Measurements from ENCODE around the gene HDDC3.

DNA sequence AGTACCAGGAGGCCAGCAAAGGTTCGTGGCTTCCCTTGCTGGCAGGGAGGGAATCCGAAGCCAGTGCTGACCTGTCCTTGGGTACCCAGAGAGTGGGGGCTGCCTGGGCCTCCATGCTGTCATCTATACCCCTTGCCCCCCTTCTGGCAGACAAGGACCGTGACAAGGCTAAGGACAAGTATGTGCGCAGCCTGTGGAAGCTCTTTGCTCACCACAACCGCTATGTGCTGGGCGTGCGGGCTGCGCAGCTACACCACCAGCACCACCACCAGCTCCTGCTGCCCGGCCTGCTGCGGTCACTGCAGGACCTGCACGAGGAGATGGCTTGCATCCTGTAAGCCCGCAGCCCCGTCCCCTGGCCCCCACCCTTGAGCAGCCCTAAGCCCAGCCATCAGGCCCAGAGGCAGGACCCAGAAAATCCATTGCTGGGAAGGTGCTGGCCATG, 45.3 kb downstream of the HDDC3 start:
- TF ChIP-seq CTCF (IDR thresholded peaks at IDR 0.05), result no peak
- no peak for TF ChIP-seq POLR2AphosphoS5 (IDR thresholded peaks at IDR 0.05; ENCODE audit: low read depth, low read length)
- TF ChIP-seq, protein P1, sequence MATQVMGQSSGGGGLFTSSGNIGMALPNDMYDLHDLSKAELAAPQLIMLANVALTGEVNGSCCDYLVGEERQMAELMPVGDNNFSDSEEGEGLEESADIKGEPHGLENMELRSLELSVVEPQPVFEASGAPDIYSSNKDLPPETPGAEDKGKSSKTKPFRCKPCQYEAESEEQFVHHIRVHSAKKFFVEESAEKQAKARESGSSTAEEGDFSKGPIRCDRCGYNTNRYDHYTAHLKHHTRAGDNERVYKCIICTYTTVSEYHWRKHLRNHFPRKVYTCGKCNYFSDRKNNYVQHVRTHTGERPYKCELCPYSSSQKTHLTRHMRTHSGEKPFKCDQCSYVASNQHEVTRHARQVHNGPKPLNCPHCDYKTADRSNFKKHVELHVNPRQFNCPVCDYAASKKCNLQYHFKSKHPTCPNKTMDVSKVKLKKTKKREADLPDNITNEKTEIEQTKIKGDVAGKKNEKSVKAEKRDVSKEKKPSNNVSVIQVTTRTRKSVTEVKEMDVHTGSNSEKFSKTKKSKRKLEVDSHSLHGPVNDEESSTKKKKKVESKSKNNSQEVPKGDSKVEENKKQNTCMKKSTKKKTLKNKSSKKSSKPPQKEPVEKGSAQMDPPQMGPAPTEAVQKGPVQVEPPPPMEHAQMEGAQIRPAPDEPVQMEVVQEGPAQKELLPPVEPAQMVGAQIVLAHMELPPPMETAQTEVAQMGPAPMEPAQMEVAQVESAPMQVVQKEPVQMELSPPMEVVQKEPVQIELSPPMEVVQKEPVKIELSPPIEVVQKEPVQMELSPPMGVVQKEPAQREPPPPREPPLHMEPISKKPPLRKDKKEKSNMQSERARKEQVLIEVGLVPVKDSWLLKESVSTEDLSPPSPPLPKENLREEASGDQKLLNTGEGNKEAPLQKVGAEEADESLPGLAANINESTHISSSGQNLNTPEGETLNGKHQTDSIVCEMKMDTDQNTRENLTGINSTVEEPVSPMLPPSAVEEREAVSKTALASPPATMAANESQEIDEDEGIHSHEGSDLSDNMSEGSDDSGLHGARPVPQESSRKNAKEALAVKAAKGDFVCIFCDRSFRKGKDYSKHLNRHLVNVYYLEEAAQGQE (IDR thresholded peaks at IDR 0.05; ENCODE audit: insufficient read depth in 1 of 2, low read depth in 2 of 2, low read length in 1 of 2), result no peak
- TF ChIP-seq SIN3A (IDR thresholded peaks at IDR 0.05; ENCODE audit: borderline replicate concordance, insufficient read depth, low read depth, low read length), result no peak
